Measurements from ENCODE around the gene BLID.

DNA sequence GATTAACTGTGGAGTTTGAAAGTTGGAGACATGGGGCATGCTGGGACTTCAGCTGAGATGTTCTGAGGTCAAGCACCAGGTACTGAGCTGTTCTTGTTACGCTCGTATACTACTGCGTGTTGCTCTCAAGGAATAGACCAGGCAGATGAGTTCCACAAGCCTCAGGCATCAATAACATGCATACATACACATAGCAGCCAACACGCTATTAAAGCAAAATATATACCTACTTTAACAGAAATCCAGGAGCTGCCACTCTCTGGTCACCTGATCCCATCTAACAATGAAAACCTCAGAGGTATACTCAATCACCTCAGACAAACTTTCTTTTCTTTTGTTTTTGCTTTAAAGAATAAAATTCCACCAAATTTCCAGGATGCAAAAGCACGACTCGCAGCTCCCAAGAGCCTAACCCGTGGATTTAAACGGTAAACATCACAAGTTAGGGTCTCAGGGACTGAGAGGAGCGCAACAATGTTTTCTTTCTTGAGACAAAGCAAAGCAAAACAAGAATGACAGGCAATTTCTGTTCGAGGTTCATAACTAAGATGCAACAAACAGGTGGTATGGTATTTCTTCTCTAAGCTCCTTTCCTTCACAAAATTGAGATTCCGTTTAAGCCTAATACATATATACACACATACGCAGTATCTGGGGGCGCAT lies 16.5 kb downstream of the BLID start:
- no peak for TF ChIP-seq EP300 (conservative IDR thresholded peaks at IDR 0.05; ENCODE audit: poor library complexity, severe bottlenecking)
- TF ChIP-seq EZH2 (IDR thresholded peaks at IDR 0.05; ENCODE audit: borderline replicate concordance, insufficient read depth, low read length, poor library complexity, severe bottlenecking) = no peak
- TF ChIP-seq, protein P1, sequence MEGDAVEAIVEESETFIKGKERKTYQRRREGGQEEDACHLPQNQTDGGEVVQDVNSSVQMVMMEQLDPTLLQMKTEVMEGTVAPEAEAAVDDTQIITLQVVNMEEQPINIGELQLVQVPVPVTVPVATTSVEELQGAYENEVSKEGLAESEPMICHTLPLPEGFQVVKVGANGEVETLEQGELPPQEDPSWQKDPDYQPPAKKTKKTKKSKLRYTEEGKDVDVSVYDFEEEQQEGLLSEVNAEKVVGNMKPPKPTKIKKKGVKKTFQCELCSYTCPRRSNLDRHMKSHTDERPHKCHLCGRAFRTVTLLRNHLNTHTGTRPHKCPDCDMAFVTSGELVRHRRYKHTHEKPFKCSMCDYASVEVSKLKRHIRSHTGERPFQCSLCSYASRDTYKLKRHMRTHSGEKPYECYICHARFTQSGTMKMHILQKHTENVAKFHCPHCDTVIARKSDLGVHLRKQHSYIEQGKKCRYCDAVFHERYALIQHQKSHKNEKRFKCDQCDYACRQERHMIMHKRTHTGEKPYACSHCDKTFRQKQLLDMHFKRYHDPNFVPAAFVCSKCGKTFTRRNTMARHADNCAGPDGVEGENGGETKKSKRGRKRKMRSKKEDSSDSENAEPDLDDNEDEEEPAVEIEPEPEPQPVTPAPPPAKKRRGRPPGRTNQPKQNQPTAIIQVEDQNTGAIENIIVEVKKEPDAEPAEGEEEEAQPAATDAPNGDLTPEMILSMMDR (IDR thresholded peaks at IDR 0.05; ENCODE audit: poor library complexity, severe bottlenecking) = no peak
- peak; percentile 47 for TF ChIP-seq RAD21 (conservative IDR thresholded peaks at IDR 0.05)
- TF ChIP-seq, protein P2, sequence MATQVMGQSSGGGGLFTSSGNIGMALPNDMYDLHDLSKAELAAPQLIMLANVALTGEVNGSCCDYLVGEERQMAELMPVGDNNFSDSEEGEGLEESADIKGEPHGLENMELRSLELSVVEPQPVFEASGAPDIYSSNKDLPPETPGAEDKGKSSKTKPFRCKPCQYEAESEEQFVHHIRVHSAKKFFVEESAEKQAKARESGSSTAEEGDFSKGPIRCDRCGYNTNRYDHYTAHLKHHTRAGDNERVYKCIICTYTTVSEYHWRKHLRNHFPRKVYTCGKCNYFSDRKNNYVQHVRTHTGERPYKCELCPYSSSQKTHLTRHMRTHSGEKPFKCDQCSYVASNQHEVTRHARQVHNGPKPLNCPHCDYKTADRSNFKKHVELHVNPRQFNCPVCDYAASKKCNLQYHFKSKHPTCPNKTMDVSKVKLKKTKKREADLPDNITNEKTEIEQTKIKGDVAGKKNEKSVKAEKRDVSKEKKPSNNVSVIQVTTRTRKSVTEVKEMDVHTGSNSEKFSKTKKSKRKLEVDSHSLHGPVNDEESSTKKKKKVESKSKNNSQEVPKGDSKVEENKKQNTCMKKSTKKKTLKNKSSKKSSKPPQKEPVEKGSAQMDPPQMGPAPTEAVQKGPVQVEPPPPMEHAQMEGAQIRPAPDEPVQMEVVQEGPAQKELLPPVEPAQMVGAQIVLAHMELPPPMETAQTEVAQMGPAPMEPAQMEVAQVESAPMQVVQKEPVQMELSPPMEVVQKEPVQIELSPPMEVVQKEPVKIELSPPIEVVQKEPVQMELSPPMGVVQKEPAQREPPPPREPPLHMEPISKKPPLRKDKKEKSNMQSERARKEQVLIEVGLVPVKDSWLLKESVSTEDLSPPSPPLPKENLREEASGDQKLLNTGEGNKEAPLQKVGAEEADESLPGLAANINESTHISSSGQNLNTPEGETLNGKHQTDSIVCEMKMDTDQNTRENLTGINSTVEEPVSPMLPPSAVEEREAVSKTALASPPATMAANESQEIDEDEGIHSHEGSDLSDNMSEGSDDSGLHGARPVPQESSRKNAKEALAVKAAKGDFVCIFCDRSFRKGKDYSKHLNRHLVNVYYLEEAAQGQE (IDR thresholded peaks at IDR 0.05; ENCODE audit: borderline replicate concordance) = peak; percentile 60
- TF ChIP-seq TAF1 (IDR thresholded peaks at IDR 0.05; ENCODE audit: low read depth) = no peak

Data from neural cell (in vitro differentiated cells).